Activated T-cell treated with anti-CD3 and anti-CD28 coated beads, Interleukin-2, amount 50 U/mL, for 4 hours (primary cell): ENCODE measurements around the gene EIF1. TPM values are rescaled to one million over a fixed set of nuclear protein-coding genes. Genes with fewer than 3 reads are reported as not detected.
A peak's percentile ranks its signal among the peaks of the same experiment; 100 is the strongest.
"Not testable (repeated sequence)": the region's sequence is repeated elsewhere in the genome, so short reads cannot be mapped to it uniquely, and the experiment has no call there.

Experiments
- ATAC-seq, 2 donors: fragments of 200-7000 bp; cut with Tn5 transposase; one replicate each; pipeline ENCODE4 v1.10.0; 2021
- DNase-seq: peaks from one replicate; pipeline ENCODE4 v3.0.0-alpha.2; 2020
- H3K27me3 Mint-ChIP-seq: one replicate; pipeline ENCODE4 v1.8.0; 2021; ENCODE audit warnings: low read depth, mixed read lengths
- H3K36me3 Mint-ChIP-seq: one replicate; pipeline ENCODE4 v1.8.0; 2022; ENCODE audit warnings: mixed read lengths; ENCODE audit not compliant: insufficient read depth
- H3K4me1 Mint-ChIP-seq: one replicate; pipeline ENCODE4 v1.8.0; 2021; ENCODE audit warnings: low read depth, mixed read lengths
- H3K4me3 Mint-ChIP-seq: one replicate; pipeline ENCODE4 v1.8.0; 2021; ENCODE audit warnings: mild to moderate bottlenecking, moderate library complexity, mixed read lengths
- H3K9me3 Mint-ChIP-seq: one replicate; pipeline ENCODE4 v1.8.0; 2021; ENCODE audit warnings: mixed read lengths
- total RNA-seq, 3 donors: library from RNA; stranded (reverse); gene quantifications; one replicate each; pipeline ENCODE4 v1.2.1, GENCODE V29; 2021

Gene EIF1
- total RNA-seq, 3 donors from 2014 or later = 1,373 to 1,742 (median 1,506) TPM

GRCh38 chr17:41681776-41682175 lies 6.9 kb upstream of the EIF1 start:
- no peaks in the 10 kb centered on the region for H3K36me3 Mint-ChIP-seq
- ATAC-seq = no peak
- H3K9me3 Mint-ChIP-seq = no peaks in the 10 kb centered on the region
- DNase-seq = no peak
- H3K4me3 Mint-ChIP-seq = no peak overlapping the region
- no peaks in the 10 kb centered on the region for H3K27me3 Mint-ChIP-seq
- H3K4me1 Mint-ChIP-seq = peaks cover 25% of the 10 kb centered on the region

DNA sequence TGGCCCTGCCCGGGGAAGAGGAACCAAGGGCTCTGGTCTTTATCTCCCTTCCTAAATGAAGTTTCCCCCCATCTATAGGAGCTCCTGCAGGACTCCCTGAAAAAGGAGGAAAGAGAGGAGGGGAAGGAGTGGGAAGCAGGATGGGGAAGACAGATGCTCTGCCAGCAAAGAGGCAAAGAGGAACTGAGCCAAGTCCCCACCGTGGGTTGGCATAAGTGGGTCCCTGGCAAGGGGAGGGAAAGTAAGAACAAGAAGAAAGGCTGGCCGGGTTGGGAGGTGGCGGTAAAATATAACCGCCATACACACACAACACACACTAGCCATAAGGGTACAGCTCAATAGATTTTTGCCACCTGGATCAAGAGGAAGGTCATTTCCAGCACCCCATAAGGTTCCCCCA lies 6.1 kb upstream of the EIF1 start:
- H3K4me1 Mint-ChIP-seq = peaks cover 21% of the 10 kb centered on the region
- ATAC-seq (no peak), DNase-seq (no peak)
- no peaks in the 10 kb centered on the region for H3K9me3 Mint-ChIP-seq
- H3K36me3 Mint-ChIP-seq = no peaks in the 10 kb centered on the region
- no peaks in the 10 kb centered on the region for H3K27me3 Mint-ChIP-seq
- no peak overlapping the region for H3K4me3 Mint-ChIP-seq

GRCh38 chr17:41683441-41684007 lies 5.2 kb upstream of the EIF1 start:
- Mint-ChIP-seq H3K27me3 (no peaks in the 10 kb centered on the region), H3K4me1 (peaks cover 23% of the 10 kb centered on the region), H3K4me3 (no peak overlapping the region), H3K9me3 (no peaks in the 10 kb centered on the region), H3K36me3 (no peaks in the 10 kb centered on the region)
- ATAC-seq = no peak
- DNase-seq = no peak

- ATAC-seq = no peak
- no peaks in the 10 kb centered on the region for H3K36me3 Mint-ChIP-seq
- H3K9me3 Mint-ChIP-seq = no peaks in the 10 kb centered on the region
- no peaks in the 10 kb centered on the region for H3K27me3 Mint-ChIP-seq
- H3K4me1 Mint-ChIP-seq = peaks cover 18% of the 10 kb centered on the region
- no peak for DNase-seq
- H3K4me3 Mint-ChIP-seq = no peak overlapping the region
Measured at GRCh38 chr17:41684035-41684434, 4.7 kb upstream of the EIF1 start.

DNA sequence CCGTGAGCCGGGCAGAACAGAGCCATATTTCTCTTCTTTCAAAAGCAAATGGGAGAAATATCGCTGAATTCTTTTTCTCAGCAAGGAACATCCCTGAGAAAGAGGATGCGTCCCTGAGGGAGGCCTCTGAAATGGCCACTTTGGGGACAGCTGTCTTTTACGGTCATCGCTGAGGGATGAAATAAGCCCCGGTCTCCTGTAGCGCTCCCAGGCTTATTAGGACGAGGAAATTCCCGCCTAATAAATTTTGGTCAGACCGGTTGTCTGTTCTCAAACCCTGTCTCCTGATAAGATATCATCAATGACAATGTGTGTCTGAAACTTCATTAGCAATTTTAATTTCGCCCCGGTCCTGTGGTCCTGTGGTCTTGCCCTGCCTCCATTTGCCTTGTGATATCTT lies 2.9 kb upstream of the EIF1 start:
- not testable (repeated sequence) for H3K27me3 Mint-ChIP-seq, ATAC-seq, DNase-seq, H3K4me3 Mint-ChIP-seq, H3K9me3 Mint-ChIP-seq
- peaks cover 15% of the 10 kb centered on the region for H3K36me3 Mint-ChIP-seq
- peaks cover 10% of the 10 kb centered on the region for H3K4me1 Mint-ChIP-seq

DNA sequence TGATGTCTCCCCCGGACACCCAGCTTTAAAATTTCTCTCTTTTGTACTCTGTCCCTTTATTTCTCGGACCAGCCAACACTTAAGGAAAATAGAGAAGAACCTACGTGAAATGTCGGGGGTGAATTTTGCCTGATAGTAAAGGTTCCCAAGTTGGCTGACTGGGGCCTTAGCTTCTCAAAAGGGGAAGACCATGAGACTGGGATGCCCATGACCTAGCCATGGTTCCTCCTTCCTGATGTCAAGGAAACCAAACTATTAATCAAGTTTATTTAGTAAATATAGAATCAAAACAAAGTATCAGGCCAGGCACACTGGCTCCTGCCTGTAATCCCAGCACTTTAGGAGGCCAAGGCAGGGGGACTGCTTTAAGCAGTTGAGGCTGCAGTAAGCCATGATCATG lies 2.4 kb upstream of the EIF1 start:
- H3K9me3 Mint-ChIP-seq = no peaks in the 10 kb centered on the region
- H3K36me3 Mint-ChIP-seq = peaks cover 20% of the 10 kb centered on the region
- ATAC-seq = no peak
- H3K4me1 Mint-ChIP-seq = peaks cover 16% of the 10 kb centered on the region
- DNase-seq = no peak
- no peak overlapping the region for H3K4me3 Mint-ChIP-seq
- H3K27me3 Mint-ChIP-seq = no peaks in the 10 kb centered on the region

GRCh38 chr17:41687828-41688640 lies 651 bp upstream of the EIF1 start:
- H3K27me3 Mint-ChIP-seq = no peaks in the 10 kb centered on the region
- peaks cover 36% of the 10 kb centered on the region for H3K36me3 Mint-ChIP-seq
- peak; percentile 62 for DNase-seq
- peaks cover 28% of the 10 kb centered on the region for H3K4me1 Mint-ChIP-seq
- H3K9me3 Mint-ChIP-seq = no peaks in the 10 kb centered on the region
- peak overlapping the region; percentile 96 for H3K4me3 Mint-ChIP-seq
- peak; percentile 3 to 8 for ATAC-seq

DNA sequence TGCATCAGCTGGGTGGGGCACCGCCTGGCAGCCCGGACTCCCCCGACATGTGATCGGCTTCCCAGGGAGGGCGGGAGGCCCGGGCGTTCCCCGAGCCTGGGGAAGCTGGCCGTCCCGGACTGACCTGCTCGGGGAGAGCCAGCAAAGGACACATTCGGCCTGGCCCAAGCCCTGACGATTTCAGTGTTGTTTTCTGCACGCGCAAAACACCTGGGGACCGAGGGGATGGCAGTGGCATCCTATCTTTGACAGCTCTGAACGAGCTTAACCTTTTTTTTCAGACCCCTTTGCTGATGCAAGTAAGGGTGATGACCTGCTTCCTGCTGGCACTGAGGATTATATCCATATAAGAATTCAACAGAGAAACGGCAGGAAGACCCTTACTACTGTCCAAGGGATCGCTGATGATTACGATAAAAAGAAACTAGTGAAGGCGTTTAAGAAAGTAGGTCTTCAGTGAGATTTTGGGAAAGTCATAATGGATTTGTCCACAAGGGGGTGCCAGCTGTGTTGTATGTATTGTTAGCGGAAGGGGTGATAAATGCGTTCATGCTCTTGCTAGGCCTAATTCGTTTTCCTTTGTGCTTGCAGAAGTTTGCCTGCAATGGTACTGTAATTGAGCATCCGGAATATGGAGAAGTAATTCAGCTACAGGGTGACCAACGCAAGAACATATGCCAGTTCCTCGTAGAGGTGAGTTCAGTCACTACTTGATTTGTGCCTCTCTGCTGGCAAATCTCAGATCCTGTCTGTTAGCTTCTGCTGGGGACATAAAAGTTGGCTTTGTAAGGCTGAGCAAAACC lies 1.0 kb downstream of the EIF1 start:
- Mint-ChIP-seq H3K4me3 (peak overlapping the region; percentile 96), H3K9me3 (no peaks in the 10 kb centered on the region), H3K27me3 (no peaks in the 10 kb centered on the region), H3K36me3 (peaks cover 41% of the 10 kb centered on the region), H3K4me1 (peaks cover 28% of the 10 kb centered on the region)
- ATAC-seq (no peak), DNase-seq (peak; percentile 58)

GRCh38 chr17:41690497-41690896 lies 1.8 kb downstream of the EIF1 start:
- peaks cover 41% of the 10 kb centered on the region for H3K36me3 Mint-ChIP-seq
- H3K4me1 Mint-ChIP-seq = peaks cover 32% of the 10 kb centered on the region
- no peaks in the 10 kb centered on the region for H3K27me3 Mint-ChIP-seq
- peak overlapping the region; percentile 96 for H3K4me3 Mint-ChIP-seq
- H3K9me3 Mint-ChIP-seq = no peaks in the 10 kb centered on the region
- no peak for ATAC-seq
- no peak for DNase-seq

DNA sequence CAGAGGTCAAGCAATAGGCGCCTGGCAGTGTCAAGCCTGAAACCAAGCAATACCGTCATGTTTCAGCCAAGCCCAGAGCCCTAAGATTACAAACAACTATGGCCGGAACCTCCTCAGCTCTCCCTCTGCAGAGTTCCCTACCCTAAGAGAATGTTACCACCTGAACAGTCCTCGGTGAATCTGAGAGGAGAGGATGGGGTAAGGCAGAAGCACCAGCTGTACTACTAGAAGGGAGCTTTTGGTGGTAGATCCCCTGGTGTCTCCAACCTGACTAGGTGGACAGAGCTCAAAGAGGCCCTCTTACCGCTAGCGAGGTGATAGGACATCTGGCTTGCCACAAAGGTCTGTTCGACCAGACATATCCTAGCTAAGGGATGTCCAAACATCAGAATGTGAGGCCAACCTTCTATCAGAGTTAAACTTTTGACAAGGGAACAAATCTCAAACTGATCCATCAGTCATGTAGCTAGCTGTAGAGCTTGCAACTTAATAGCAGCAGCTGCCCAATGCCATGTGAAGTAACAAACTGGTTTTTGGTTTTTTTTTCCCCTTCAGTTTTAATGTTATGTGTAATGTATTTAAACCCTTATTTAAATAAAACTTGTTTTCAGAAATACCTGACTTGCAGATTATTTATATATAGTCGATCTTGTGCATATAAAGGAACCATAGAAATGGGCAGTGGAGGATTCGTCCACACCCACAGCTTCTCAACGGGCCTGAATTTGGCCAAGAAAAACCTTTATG lies 2.5 kb downstream of the EIF1 start:
- no peaks in the 10 kb centered on the region for H3K9me3 Mint-ChIP-seq
- peak overlapping the region; percentile 96 for H3K4me3 Mint-ChIP-seq
- peaks cover 37% of the 10 kb centered on the region for H3K4me1 Mint-ChIP-seq
- ATAC-seq (no peak), DNase-seq (no peak)
- H3K27me3 Mint-ChIP-seq = no peaks in the 10 kb centered on the region
- peaks cover 43% of the 10 kb centered on the region for H3K36me3 Mint-ChIP-seq

- ATAC-seq (no peak), DNase-seq (no peak)
- no peaks in the 10 kb centered on the region for H3K27me3 Mint-ChIP-seq
- H3K4me1 Mint-ChIP-seq = peaks cover 37% of the 10 kb centered on the region
- peak overlapping the region; percentile 35 for H3K4me3 Mint-ChIP-seq
- no peaks in the 10 kb centered on the region for H3K9me3 Mint-ChIP-seq
- H3K36me3 Mint-ChIP-seq = peaks cover 43% of the 10 kb centered on the region
Measured at GRCh38 chr17:41692722-41693521, 4.2 kb downstream of the EIF1 start.

DNA sequence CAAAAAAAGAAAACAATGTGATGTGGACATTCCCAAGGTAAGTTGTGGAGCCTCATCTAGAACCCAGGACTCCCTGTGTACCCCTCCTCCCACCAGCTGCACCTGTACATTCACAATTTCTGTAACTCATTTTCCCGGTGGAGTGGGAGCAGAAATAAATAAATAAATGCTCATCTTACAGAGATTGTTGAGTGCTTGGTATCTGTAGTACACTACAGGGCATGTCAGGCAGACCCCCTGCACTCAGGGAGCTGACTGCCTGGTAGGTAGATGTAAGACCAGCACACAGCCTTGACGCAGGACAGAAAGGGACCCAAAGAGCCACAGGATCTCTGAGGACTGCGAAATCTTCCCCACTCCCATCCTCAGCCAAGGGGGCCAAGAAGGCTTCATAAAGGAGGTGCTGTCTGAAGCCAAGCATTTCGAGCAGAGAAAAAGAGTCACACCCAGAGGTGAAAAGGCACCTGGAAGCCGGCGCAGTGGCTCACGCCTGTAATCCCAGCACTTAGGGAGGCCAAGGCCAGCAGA lies 6.5 kb downstream of the EIF1 start:
- H3K27me3 Mint-ChIP-seq = no peaks in the 10 kb centered on the region
- no peak overlapping the region for H3K4me3 Mint-ChIP-seq
- no peaks in the 10 kb centered on the region for H3K9me3 Mint-ChIP-seq
- ATAC-seq (no peak), DNase-seq (no peak)
- H3K36me3 Mint-ChIP-seq = peaks cover 34% of the 10 kb centered on the region
- peaks cover 31% of the 10 kb centered on the region for H3K4me1 Mint-ChIP-seq

DNA sequence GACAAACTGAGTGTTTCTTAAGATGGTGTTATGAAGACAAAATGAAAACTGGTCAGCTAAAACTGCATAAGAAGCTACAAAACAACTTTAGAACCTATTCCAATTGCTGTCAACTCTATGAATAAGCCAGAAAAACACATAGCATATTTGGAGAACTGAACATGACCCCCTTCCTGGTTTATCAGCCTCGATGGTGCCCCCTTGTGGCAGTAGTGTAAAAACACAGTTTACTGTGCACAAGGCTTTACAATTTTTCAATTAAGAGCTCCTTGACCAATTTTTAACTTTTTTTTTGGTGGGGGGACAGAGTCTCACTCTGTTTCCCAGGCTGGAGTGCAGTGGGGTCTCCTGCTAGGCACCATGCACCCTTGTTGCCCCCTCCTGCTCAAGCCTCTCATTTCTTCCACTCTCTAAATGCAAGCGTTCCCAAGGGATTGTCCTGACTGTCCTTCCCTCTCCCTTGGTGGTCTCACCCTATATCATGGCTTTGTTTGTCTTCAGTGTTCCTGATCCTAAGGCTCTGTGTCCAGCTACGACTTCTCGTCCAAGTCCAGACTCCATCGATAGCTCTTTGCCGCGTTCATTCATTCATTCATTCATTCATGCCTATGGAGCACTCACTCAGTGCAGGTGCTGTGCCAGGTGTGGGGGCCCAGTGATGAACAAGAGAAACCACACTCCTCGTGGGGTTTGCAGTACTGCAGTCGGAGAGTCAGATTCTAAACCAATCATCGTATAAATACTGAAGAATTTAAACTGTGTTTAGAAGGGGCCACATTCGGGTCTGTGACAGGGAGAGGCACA lies 7.5 kb downstream of the EIF1 start:
- Mint-ChIP-seq H3K4me3 (peak overlapping the region; percentile 17), H3K36me3 (peaks cover 24% of the 10 kb centered on the region)
- peak; percentile 39 to 45 for ATAC-seq

More for the DNA sequence above, 7.5 kb downstream of the EIF1 start:
- Mint-ChIP-seq H3K9me3 (no peaks in the 10 kb centered on the region), H3K4me1 (peaks cover 28% of the 10 kb centered on the region), H3K27me3 (no peaks in the 10 kb centered on the region)
- DNase-seq = peak; percentile 73
